Inflammatory macrophage treated with lipopolysaccharide for 1 hour (primary cell): ENCODE results near the gene RAB35.
A peak's percentile ranks its signal among the peaks of the same experiment; 100 is the strongest.

ENCODE experiments used
- DNase-seq, 2 donors: peaks; one replicate each; pipeline ENCODE4 v3.0.0-alpha.2; 2020 to 2022

The RAB35 gene

DNA sequence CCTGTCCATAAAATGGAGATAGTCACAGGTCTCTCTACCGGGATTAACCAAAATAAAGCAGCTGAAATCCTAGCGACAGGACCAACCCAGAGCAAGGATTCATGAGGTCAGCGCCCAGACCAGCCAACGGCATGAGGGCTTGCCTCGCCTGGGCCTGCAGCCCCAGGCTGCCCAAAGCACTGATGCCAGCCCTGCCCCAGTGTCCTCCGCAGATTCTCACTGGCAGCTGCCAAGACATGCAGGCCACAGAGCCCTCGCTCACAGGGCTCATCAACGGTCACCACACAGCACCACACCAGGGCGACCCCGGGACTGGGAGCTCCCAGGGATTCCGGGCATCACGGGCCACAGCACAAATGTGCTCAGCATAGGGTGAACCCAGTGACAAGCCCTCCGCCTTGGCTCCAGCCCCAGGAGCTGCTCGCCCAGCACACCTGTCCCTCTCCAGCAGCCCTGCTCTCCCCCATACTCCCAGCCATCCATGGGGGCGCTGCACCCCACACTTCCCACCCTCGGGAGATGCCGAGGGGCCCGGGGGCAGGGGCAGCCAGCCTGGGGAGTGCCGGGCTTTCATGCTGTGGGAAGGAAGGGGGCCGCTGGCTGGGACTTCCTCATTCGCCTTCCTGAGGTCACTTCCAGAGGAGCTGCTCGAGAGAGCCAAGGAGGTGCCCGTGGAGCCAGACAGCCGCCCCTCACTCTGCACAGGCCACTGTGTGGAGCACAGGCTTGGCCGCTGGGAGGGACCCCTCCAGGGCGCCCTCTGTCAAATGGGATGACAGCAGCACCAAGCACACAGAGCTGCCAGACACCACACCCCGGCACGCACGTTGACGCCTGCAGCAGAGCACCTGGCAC lies 14.1 kb downstream of the RAB35 start:
- DNase-seq: peak; percentile 36 to 46

DNA sequence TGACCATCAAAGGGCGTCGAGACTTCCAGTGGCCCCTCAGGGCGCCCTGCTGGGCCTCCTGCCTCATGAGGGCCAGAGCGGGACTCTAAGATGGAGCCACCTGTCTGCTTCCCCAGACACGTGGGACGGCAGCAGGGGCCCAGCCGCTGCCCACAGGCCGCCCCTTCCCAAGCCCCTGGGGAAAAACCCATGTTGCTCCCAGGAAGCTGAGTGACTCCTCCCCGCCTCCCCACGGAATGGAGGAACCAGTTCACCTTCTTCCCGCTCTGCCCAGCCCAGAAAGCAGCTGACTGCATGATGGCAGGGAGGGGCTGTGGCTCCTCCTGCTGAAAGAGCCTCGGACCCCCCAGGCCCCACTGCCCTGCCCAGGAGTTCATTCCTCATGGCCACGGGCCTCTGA lies 14.9 kb downstream of the RAB35 start:
- no peak for DNase-seq

DNA sequence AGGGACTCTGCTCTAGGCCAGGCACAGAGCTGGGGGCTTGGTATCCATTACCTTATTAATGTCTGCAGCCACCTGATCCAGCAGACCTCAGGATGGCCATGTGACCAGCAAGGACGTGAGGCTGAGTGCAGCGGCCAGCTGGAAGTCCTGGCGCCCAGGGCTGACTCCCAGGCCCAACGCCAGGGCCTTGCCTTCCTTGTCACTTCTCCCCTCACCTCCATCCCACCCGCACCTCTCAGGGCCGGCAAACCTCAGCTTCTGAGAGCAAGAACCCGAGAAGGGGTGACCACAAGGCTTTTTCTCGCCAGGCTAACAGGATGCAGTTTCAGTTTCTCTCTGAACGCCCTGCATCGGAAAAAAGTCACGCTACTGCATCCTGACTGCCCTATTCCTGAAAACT lies 15.4 kb downstream of the RAB35 start:
- DNase-seq: no peak

DNA sequence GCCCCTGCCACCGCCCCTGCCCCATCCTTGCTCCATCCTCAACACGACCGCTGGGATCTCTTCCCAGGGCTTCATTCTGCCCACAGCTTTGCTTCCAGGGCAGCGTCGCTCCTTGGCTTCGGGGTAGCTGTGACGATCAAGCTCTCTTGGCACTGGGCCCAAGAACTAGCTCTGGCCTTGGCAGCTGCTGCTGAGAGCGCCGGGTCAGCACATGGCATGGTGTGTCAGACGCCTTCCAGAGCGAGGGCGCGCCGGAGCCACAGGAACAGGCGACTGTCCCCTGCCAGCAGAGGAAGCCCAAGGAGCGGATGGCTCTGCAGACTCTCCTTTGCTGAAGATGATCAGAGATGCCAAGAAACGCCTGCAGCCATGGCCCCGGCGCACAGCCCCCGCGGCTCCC lies 15.9 kb downstream of the RAB35 start:
- no peak for DNase-seq

DNA sequence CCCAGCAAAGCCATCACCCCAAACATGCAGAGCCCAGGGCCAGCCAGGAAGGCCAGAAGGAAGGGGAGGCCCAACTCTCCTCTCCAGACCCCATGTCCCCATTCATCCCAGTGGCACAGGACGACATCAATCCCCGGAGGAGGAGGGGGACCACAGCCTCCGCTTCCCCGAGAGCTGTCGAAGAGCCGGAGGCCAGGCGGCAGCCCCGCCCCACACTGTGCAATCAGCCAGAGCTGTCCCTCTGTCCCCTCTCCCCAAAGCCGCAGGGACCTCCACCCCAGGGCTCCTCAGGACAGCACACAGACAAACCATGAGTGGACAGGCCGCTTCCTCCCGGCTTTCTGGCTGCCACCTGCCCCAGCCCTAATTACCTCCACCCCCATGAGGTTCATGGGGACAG lies 16.8 kb downstream of the RAB35 start:
- no peak for DNase-seq

DNA sequence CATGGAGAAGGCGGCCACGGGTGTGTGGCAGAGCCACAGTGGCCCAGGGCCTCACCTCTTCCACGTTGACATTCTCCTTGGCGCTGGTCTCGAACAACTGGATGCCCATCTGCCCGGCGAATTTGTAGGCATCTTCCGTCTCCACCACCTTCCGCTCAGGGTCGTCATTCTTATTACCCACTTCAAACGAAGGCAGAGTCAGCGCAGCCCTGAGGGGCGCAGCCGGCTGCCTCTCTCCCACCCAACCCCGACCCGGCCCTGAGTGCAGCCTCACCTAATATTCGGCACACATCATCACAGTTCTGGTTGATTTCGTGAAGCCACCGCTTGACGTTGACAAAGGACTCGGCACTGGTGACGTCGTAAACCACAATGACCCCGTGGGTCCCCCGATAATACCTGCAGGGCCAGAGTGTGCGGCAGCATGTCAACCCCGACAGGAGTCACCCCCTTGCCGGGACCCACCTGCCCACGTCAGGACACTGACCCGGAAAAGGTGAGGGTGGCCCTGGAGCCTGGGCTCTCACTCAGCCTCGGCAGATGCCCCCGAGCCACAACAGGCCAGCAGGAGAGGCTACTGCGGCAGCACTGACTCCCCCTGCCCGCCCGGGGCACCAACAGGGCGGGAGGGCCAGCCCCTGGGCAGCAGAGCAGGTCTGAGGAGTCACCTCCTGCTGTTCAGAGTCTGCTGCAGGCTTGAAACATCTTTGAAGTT lies 17.6 kb downstream of the RAB35 start:
- DNase-seq: no peak

DNA sequence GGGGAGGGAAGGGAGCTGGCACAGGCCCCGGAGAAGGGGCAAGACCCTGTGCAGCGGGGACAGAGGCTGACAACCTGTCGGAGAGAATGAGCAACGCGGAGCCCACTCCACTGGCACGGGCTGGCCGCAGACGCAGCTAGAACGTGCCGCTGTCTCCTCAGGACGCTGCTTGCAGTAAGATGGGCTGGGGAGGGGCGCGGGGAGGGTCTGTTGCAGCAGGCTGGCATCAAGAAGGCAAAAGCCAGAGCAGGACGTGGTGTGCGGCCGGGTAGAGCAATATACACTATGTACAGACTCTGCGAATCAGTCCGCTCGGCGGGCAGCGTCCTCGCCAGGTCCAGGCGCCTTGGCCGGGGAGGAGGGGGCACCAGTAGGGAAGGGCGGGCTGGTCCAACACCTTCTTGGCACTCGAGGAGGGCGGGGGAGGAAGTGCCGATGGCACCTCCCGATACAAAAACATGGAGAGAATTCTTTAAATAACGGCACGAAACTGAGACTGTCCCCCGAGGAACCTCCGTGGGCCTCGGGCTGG lies 19.8 kb downstream of the RAB35 start:
- DNase-seq: no peak

DNA sequence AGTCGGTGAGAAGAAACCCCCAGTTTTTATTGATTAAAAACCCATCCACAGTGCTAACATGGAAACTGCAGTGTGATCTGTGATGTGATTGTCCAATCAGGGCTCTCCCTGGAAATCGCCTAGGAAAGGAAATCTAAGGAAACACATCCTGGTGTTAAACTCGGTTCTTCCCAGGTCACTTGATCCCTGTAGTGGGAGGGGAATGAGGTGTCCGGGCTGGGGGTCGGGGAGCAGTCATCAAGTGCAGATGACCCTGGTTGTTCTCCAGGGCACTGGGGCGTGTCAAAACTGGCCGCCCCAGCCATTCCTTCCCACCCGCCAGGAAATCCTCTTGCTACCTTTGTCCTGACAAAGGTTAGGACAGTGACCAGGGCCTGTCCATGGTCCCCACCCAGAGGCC lies 20.8 kb downstream of the RAB35 start:
- DNase-seq: no peak

DNA sequence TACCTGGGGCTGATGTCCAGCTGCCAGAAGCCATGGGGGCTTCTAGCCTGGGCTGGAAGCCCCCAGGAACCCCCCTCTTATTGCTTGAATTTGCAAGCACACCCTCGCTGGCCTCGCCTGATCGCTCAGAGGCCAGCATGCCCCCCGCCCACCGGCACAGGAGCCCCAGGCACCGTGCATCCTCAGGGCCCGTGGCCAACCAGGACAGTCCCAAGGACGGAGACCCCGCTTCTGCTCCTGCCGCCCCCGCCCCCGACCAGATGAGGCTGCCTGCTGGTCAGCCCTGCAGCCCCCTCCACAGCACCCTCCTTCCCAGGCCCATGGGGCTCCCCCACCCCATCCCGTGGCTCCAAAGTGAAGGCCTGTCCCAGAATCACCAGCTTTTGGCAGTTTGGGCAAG lies 21.2 kb downstream of the RAB35 start:
- DNase-seq: no peak

DNA sequence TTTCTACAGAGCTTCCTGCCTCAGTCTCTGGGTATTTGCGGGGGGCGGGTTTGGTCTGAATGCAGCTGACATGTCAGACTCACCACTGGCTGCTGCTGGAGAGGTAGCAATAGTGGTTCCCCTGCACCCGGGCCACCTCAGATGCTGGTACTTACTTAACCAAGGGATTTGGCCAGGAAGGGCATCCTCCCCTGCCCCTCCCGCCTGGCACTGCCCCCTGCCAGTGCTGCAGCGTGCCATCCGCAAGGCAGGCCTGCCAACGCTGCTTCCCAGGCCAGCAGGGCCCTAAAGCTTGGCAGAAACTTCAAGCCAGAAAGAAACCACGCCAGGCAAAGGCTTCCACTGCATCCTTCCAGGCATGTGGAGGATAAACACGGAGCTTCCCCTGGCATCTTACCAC lies 22.1 kb downstream of the RAB35 start:
- no peak for DNase-seq

DNA sequence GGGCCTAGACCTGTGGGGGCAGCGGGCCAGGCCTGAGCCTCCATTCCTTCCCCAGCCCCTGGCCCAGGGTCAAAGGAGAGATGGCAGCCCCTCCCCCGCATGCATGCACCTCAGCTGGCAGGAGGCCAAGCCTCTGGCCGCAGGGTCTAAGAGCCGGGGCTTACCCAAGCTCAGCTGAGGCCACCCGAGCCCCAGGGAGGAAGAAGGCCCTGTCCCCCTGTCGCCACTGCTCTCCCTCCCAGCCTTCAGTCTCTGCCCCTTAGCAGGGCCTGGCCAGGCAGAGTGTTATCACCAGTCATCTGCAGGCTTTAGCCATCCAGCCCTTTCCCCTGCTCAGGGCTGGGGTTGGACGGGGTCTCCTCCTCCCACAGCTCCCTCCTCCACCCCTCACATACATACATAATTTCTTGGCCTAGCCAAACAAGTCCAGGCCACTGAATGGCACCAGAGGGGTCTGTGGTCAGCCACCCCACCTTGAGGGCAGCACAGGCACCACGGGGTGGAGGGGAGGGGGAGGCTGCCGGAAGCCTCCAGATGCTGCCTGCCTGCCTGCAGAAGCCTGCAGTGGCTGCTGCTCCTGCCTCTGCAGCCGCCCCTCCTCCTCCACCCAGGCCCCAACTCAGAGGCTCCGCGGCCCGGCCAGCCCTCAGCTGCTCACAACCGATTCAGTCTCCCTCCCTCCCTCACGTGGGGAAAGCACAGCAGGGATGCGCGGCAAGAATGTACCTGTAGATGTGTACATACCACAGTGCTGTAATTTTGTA lies 22.8 kb downstream of the RAB35 start:
- no peak for DNase-seq

DNA sequence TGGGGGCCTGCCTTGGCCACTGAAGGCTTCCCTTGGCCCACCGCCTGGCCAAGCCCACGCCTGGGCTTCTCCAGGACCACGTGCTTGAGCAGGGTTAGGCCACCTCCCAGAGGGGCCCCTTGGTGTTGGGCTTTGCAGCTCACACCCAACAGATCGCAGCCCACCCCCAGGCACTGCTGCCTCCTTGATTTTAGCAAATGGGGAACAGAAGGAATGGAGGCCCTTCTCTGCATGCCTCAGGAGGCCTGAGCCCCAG lies 23.3 kb downstream of the RAB35 start:
- no peak for DNase-seq

DNA sequence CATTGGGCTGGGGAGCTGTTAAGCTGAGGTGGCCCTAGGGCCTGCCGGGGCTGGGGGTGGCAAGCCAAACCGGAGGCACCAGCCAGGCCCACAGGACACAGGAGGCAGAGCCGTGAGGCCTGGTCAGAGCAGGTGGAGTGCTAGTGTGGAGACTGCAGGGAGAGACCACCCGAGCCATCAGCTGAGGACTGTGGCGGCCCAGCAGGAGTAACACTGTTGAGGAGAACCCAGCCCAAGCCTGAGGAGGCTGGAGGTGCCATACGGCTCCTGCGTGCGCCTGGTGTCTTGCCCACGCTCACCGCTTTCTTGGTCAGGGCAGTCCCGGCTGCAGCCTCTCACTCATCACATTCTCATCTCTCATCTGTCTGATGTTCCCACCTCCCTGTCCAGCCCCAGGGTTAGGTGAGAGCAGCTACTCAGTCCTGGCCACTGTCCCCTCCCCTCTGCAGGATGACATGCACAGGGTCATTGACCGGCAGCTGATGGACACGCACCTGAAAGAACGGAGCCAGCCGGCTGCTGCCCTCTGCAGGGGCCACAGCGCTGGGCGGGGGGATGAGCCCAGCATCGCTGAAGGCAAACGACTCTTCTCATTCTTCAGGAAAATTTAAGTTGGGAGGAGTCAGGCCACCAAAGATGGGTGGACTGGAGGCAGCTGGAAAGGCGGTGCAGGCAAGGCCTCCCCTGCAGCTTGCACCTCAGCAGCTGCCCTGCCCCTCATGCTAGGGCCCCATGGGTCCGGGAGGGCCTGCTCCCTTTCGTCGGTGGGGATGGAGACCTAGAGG lies 23.8 kb downstream of the RAB35 start:
- no peak for DNase-seq

DNA sequence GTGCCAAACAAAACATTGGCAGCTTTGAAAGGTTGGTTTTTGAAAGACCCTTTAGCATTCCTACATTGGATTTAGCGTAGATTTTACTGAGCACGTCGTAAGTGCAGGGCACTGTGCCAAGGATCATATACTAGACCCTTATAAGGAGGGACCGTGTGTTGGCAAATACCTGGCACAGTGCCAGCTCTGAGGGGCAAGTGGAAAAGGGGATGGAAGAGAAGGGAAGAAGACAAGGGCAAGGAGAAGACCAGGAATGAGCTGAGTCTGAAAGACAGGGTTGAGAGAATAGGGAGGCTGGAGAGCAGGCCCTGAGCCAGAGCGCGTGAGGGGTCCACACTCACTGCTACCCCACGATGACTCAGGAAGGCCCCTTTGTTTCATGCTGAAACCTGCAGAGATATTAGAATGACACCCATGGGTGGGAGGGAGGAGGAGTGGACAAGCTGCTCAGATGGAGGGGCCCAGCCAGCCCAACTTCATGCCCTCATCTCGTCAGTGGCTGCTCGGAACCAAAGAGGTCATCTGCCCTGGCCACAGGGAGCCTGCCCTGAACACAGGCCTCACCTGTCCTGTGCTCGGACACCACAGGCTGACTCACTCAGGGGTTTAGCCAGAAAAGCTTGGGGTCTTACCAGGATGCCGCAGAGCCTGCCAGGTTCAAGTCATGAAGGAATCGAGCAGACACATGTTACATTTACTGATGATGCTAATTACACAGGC lies 25.0 kb downstream of the RAB35 start:
- DNase-seq: no peak

DNA sequence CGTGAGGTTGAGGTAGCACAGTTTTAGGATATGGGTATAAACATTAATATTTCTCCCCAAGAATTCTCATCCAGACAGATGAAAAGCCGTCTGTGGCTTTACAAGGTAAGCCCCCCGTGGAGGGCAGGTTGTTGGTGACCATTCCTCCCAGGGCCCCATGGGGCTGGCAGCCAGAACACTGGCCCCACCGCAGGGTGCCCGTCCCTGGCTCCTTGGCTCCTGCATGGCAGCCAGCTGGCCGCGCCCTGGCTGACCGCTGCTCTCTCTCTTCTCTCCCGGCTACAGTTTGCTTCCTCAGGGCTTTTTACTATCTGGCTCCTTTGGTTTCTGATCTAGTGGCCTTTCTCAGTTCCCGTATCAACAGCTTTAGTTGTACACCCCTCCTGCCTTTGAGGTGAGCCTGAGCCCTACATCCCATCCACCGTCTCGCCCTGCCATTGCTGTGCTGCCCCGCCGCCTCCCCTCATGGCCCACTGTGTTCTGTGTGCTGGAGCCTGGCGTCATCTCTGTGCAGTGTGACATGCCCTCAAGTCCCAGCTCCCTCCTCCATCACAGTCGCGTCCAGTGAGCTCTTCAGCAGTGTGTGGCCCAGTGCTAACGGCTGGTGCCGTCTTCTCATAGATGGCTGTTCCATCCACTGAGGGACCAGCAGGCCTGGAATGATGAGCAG lies 25.8 kb downstream of the RAB35 start:
- DNase-seq: no peak

DNA sequence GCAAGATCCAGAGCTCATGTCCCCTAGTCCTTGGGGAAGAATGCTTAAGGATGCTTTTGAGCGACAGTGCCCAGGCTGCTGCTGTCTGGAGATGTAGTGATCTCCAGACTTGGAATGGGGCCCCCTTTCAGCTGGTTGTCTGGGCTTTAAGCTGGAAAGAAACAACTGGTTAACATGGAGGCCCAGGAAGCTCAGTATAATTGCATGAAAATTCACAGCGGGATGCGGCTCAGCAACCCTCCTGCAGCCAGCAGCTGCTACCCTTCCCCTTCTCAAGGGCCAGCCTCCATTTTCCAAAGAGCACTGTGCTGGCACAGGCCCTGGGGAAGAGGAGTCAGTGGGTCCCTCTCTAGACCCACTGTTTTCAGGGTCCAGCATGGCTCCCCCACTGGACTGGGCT lies 26.3 kb downstream of the RAB35 start:
- no peak for DNase-seq

DNA sequence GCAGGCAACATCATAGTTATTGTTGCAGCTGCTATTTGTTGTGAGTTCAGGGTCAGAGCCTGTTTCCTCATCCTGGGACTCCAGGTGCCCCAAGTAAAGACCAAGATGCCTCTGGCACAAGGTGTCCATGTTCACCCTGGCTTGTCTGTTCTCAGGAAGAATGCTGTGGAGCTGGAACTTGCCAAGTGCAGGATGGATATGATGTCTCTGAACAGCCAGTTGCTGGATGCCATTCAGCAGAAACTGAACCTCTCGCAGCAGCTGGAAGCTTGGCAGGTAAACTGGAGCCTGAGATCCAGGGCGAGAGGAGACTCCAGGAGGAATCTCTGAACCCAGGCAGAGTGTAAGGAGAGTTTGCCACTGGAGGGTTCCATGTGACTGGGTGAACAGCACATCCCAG lies 26.8 kb downstream of the RAB35 start:
- DNase-seq: no peak

DNA sequence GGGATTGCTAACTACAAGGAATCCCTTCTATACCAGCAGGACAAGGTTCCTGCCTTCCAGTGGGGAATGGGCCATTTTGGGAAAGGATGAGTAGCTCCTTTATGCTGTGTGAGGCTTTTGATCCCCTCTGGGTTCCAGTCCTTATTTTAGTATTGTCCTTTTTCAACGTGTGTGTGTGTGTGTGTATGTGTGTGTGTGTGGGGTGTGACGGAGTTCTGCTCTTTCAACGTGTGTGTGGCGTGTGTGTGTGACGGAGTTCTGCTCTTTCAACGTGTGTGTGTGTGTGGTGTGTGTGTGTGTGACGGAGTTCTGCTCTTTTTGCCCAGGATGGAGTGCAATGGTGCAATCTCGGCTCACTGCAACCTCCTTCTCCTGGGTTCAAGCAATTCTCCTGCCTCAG lies 27.4 kb downstream of the RAB35 start:
- DNase-seq: no peak

DNA sequence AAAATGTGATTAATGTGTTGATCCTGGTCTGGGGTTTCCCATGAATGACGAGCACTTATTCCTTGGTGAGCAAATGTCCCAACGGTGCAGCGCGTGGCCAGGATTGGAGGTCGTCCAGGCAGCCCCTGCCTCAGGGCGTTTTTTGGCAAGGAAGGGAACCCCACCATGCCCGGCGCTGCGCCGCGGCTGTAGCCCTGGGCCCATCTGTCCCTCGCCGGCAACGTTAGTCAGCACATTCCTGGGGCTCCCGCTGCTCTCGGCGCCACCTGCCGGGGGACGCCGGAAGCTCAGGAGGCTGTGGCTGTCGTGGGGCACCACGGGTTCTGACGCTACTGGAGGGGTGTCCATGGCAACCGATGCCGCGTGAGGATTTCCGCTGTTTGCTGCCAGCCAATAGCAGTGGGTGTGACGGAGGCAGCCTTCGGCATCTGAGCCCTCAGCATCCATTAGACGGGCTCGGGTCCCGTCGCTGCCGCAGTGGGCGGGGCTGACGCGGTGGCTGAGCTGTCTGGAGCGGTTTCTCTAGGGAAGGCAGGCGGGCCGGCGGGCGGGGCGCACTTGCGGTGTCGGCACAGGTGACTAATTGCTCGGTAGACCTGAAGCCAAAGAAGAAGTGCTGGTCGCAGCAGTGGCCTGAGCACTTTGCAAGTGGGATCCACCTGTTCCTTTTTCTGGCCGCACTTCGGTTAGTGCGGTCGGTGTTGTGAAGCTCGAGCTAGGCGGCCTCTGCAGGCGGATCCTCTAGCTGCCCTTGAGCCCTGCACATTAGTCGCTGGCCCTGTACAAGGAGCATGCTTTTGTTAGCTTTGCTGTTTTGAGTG lies 29.5 kb downstream of the RAB35 start:
- peak; percentile 96 to 99 for DNase-seq

DNA sequence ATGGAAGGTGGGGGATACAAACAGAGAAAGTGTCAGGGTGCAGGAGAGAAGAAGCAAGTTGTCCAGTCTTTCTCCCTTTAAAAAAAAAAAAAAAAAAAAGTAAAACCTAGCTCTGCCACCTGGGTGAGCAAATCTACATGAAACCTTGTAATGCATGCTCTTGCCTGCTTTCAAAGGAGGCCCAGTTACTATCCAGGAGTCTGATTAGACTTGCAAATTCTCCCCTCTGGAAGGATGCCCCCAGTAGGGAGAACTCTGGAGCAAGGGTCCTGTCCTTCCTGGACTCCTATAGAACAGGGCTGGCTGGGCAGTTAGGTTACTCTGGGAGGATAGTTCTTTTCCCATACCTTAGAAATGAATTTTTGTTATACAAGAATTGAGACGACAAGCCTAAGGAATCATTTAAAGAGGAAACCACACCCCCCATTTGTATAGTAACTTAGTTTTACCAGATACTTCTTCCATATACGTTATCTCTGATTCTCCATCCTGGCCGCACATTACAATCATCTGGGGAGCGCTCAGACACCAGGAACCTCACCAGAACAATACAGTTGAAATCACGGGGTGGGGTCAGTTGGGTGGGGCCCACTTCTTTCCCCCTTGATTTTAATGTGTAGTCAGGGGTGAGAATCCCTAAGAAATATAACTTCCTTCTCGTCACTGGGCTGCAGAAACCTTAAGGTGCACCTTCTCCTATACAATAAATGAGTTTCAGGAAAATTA lies 30.5 kb downstream of the RAB35 start:
- DNase-seq: no peak
